Measurements from ENCODE around the gene DGKI. TPM values are rescaled to one million over a fixed set of nuclear protein-coding genes. Genes with fewer than 3 reads are reported as not detected.

The DGKI gene
- total RNA-seq, 1 experiment from 2014 or later: 0.79 TPM

- TF ChIP-seq SOX15 (CRISPR knock-in tag; IDR thresholded peaks at IDR 0.05) (no peak), IRF2 (CRISPR knock-in tag; IDR thresholded peaks at IDR 0.05; ENCODE audit: borderline replicate concordance, low read depth) (no peak), MYBL2 (CRISPR knock-in tag; IDR thresholded peaks at IDR 0.05) (no peak), ARID4B (CRISPR knock-in tag; IDR thresholded peaks at IDR 0.05; ENCODE audit: borderline replicate concordance) (no peak), RELA (CRISPR knock-in tag; IDR thresholded peaks at IDR 0.05; ENCODE audit: borderline replicate concordance) (no peak)
Observed at GRCh38 chr7:137590071-137590755, 256.6 kb downstream of the DGKI start (continued).

GRCh38 chr7:137587326-137587725 lies 259.4 kb downstream of the DGKI start:
- CTCF ChIA-PET: no interaction called here
- H3K36me3 Mint-ChIP-seq: no peaks in the 10 kb centered on the region
- H3K27me3 Mint-ChIP-seq (ENCODE audit: low read depth): no peaks in the 10 kb centered on the region
- H3K27ac Mint-ChIP-seq: no peak overlapping the region
- no peak overlapping the region for H3K4me3 Mint-ChIP-seq
- no peaks in the 10 kb centered on the region for H3K9me3 Mint-ChIP-seq
- DNase-seq (ENCODE audit: low spot score) (no peak), ATAC-seq (no peak)
- POLR2A ChIA-PET: no interaction called here
- H3K4me1 Mint-ChIP-seq: peaks cover 3% of the 10 kb centered on the region; the same call in 1 of the 2 replicates
- no peak for TF ChIP-seq EMX1 (CRISPR knock-in tag; IDR thresholded peaks at IDR 0.05)
- TF ChIP-seq TEAD1 (CRISPR knock-in tag; IDR thresholded peaks at IDR 0.05): no peak
- no peak for TF ChIP-seq MLX (CRISPR knock-in tag; IDR thresholded peaks at IDR 0.05)
- TF ChIP-seq SOX15 (CRISPR knock-in tag; IDR thresholded peaks at IDR 0.05): no peak
- TF ChIP-seq ZNF425 (CRISPR knock-in tag; conservative IDR thresholded peaks at IDR 0.05): no peak
- TF ChIP-seq ZNF532 (CRISPR knock-in tag; IDR thresholded peaks at IDR 0.05; ENCODE audit: borderline replicate concordance): no peak
- no peak for TF ChIP-seq PRRX2 (CRISPR knock-in tag; IDR thresholded peaks at IDR 0.05)
- TF ChIP-seq IRF1 (CRISPR knock-in tag; IDR thresholded peaks at IDR 0.05): no peak
- no peak for TF ChIP-seq GABPB1 (CRISPR knock-in tag; IDR thresholded peaks at IDR 0.05)
- TF ChIP-seq ZNF281 (CRISPR knock-in tag; IDR thresholded peaks at IDR 0.05): no peak
- TF ChIP-seq FOXP4 (CRISPR knock-in tag; IDR thresholded peaks at IDR 0.05): no peak
- no peak for TF ChIP-seq FOXK1 (CRISPR knock-in tag; IDR thresholded peaks at IDR 0.05)
